ENCODE results near the gene RILP.

DNA sequence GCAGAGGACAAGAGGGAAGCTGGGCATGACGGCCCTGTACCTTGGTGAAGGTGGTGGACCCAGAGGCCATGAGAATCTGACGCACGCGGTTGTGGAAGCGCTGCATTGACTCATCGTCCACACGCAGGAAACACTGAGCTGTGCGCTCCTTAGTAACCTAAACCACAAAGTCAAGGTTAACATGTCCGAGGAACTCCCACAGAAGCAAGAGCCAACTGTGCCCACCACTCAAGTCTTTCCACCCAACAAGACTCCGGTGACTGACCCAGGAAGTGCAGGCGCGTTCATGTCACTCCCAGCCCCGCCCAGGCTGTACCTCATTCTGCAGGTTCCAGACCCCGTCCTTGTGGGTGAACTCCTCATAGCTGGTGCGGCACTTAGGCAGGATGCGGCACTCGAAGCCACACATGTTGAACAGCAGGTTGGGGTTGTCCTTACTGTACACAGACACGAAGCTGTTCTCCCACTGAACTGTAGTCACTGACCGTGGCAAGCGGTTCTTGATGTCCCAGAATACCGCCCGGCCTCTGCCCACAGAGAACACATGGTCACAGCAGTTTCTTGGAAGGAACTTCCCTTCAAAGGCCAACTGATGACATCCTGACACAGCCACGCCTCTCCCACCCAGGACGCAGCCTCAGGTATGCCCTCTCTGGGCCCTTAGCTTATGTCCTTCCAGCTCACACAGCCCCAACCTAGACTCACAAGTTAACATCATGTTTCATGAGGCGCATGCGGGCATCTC, 23.5 kb upstream of the RILP start:
- TF ChIP-seq, protein P1, sequence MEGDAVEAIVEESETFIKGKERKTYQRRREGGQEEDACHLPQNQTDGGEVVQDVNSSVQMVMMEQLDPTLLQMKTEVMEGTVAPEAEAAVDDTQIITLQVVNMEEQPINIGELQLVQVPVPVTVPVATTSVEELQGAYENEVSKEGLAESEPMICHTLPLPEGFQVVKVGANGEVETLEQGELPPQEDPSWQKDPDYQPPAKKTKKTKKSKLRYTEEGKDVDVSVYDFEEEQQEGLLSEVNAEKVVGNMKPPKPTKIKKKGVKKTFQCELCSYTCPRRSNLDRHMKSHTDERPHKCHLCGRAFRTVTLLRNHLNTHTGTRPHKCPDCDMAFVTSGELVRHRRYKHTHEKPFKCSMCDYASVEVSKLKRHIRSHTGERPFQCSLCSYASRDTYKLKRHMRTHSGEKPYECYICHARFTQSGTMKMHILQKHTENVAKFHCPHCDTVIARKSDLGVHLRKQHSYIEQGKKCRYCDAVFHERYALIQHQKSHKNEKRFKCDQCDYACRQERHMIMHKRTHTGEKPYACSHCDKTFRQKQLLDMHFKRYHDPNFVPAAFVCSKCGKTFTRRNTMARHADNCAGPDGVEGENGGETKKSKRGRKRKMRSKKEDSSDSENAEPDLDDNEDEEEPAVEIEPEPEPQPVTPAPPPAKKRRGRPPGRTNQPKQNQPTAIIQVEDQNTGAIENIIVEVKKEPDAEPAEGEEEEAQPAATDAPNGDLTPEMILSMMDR (conservative IDR thresholded peaks at IDR 0.05; ENCODE audit: low read depth, low read length): no peak
- TF ChIP-seq POLR2A (IDR thresholded peaks at IDR 0.05; ENCODE audit: low read depth, low read length) (no peak), RCOR1 (IDR thresholded peaks at IDR 0.05; ENCODE audit: insufficient replicate concordance, low read length) (no peak), MAZ (IDR thresholded peaks at IDR 0.05; ENCODE audit: borderline replicate concordance, low read depth, low read length) (no peak), BHLHE40 (IDR thresholded peaks at IDR 0.05; ENCODE audit: low read depth, low read length) (no peak), MXI1 (IDR thresholded peaks at IDR 0.05; ENCODE audit: borderline replicate concordance, low read depth, low read length) (no peak), SMC3 (IDR thresholded peaks at IDR 0.05; ENCODE audit: low read depth, low read length) (no peak), CHD1 (IDR thresholded peaks at IDR 0.05; ENCODE audit: low read depth, low read length) (no peak), CEBPB (IDR thresholded peaks at IDR 0.05; ENCODE audit: low read depth, low read length) (no peak), RAD21 (IDR thresholded peaks at IDR 0.05; ENCODE audit: low read length) (no peak)
- TF ChIP-seq, protein P2, sequence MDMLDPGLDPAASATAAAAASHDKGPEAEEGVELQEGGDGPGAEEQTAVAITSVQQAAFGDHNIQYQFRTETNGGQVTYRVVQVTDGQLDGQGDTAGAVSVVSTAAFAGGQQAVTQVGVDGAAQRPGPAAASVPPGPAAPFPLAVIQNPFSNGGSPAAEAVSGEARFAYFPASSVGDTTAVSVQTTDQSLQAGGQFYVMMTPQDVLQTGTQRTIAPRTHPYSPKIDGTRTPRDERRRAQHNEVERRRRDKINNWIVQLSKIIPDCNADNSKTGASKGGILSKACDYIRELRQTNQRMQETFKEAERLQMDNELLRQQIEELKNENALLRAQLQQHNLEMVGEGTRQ (IDR thresholded peaks at IDR 0.05; ENCODE audit: low read depth, low read length): no peak

All from IMR-90 (cell line).